ENCODE data around the gene SCRN1.

GRCh38 chr7:29917641-29918040, 72.0 kb downstream of the SCRN1 start:
- TF ChIP-seq CTCF (IDR thresholded peaks at IDR 0.05) (no peak), POLR2A (IDR thresholded peaks at IDR 0.05) (no peak)

Data from ovary (tissue), 3 donors.